ENCODE measurements around the gene WDR46. TPM values are rescaled to one million over a fixed set of nuclear protein-coding genes. Genes with fewer than 3 reads are reported as not detected.

WDR46 gene
- total and polyA plus RNA-seq, 2 of the 13 experiments (the other 11 are each of a cell fraction or from before 2014, with no cell fraction given) = 47.4 to 105 TPM

GRCh38 chr6:33272275-33273128 lies 16.5 kb downstream of the WDR46 start (continued):
- TF ChIP-seq ETS1 (CRISPR knock-in tag; IDR thresholded peaks at IDR 0.05) (no peak), ZNF598 (CRISPR knock-in tag; IDR thresholded peaks at IDR 0.05; ENCODE audit: borderline replicate concordance) (no peak), NFE2L1 (CRISPR knock-in tag; IDR thresholded peaks at IDR 0.05; ENCODE audit: borderline replicate concordance) (no peak), NR2F1 (CRISPR knock-in tag; IDR thresholded peaks at IDR 0.05) (0 out of 4 replicates have a peak, but pooled peaks of 1 of the 2 experiments have one; percentile 9), ZNF44 (CRISPR knock-in tag; IDR thresholded peaks at IDR 0.05) (0 out of 2 replicates have a peak, but pooled peaks have one; percentile 58), KLF11 (CRISPR knock-in tag; IDR thresholded peaks at IDR 0.05) (0 out of 2 replicates have a peak, but pooled peaks have one; percentile 12), SIX1 (CRISPR knock-in tag; IDR thresholded peaks at IDR 0.05; ENCODE audit: borderline replicate concordance) (no peak), SOX13 (IDR thresholded peaks at IDR 0.05) (0 out of 2 replicates have a peak, but pooled peaks have one; percentile 0), SOX13 (CRISPR knock-in tag; conservative IDR thresholded peaks at IDR 0.05 in 1 of 2, IDR thresholded peaks at IDR 0.05 in 1 of 2) (no peak), ZNF574 (CRISPR knock-in tag; IDR thresholded peaks at IDR 0.05) (no peak), ZNF780A (CRISPR knock-in tag; IDR thresholded peaks at IDR 0.05) (no peak), ZNF142 (CRISPR knock-in tag; IDR thresholded peaks at IDR 0.05) (0 out of 2 replicates have a peak, but pooled peaks have one; percentile 6), TCF12 (IDR thresholded peaks at IDR 0.05) (no peak), TCF12 (CRISPR knock-in tag; IDR thresholded peaks at IDR 0.05) (no peak), RNF219 (CRISPR knock-in tag; IDR thresholded peaks at IDR 0.05) (no peak), SRY (CRISPR knock-in tag; IDR thresholded peaks at IDR 0.05) (no peak)
